H1 (cell line): ENCODE data around the gene CTNND2. TPM values are rescaled to one million over a fixed set of nuclear protein-coding genes. Genes with fewer than 3 reads are reported as not detected.

Experiments
- CTCF ChIA-PET: fragments of 300-600 bp; sonication (Branson Sonifier 250); formaldehyde crosslinking; loops from one replicate; lab custom pipeline; 2021; ENCODE audit not compliant: partially characterized antibody; lab: Charles Lee
- POLR2A ChIA-PET: fragments of 300-600 bp; sonication (Branson Sonifier 250); formaldehyde crosslinking; loops from one replicate; lab custom pipeline; 2021; ENCODE audit warnings: inconsistent platforms; ENCODE audit not compliant: partially characterized antibody; lab: Charles Lee
- DNase-seq, 2 experiments: peaks; one replicate each; pipeline versions ENCODE4 v3.0.0 to v3.0.0-alpha.2; 2010 to 2022; ENCODE audit warnings: low spot score in 2 of 2, low read depth in 1 of 2, mixed read lengths in 1 of 2
- FAIRE-seq: peaks from 2 replicates; lab custom pipeline; 2011; peaks lifted over from hg19 to GRCh38; lab: Jason Lieb, UNC
- H2AFZ ChIP-seq: 2 replicates; pipeline ENCODE4 v1.8.1; 2012; ENCODE audit warnings: low read length, inconsistent platforms
- H2AK5ac ChIP-seq: 2 replicates; pipeline ENCODE4 v1.6.1; 2013; ENCODE audit warnings: low read depth, low read length
- H2BK120ac ChIP-seq: replicated peaks from 2 replicates; pipeline ENCODE3; 2013; ENCODE audit warnings: low read depth, low read length, inconsistent platforms
- H2BK12ac ChIP-seq: 2 replicates; pipeline ENCODE4 v1.6.1; 2013; ENCODE audit warnings: low read depth, low read length
- H2BK15ac ChIP-seq: 2 replicates; pipeline ENCODE4 v1.6.1; 2013; ENCODE audit warnings: low read length
- H2BK20ac ChIP-seq: 2 replicates; pipeline ENCODE4 v1.6.1; 2013; ENCODE audit warnings: low read length
- H2BK5ac ChIP-seq: 2 replicates; pipeline ENCODE4 v1.6.1; 2013; ENCODE audit warnings: low read depth, low read length
- H3K14ac ChIP-seq: 2 replicates; pipeline ENCODE4 v1.6.1; 2013; ENCODE audit warnings: inconsistent platforms; ENCODE audit not compliant: insufficient read length
- H3K18ac ChIP-seq: 2 replicates; pipeline ENCODE4 v1.6.1; 2013; ENCODE audit warnings: low read length; ENCODE audit errors: extremely low read depth
- H3K23ac ChIP-seq: 2 replicates; pipeline ENCODE4 v1.6.1; 2013; ENCODE audit warnings: inconsistent platforms; ENCODE audit not compliant: insufficient read length
- H3K23me2 ChIP-seq: 2 replicates; pipeline ENCODE4 v1.6.1; 2013; ENCODE audit warnings: low read depth, low read length
- H3K27ac ChIP-seq: 2 replicates; pipeline ENCODE4 v1.6.1; 2011; ENCODE audit warnings: low read depth, low read length, inconsistent platforms
- H3K27me3 ChIP-seq, 4 experiments: replicated peaks in 1 of 4; 1 replicate in 1 of 4; 2 replicates in 3 of 4; pipeline versions ENCODE4 v1.6.1 to v1.8.1; 2011 to 2013; ENCODE audit warnings: low read length in 3 of 4, mild to moderate bottlenecking in 3 of 4, inconsistent platforms in 2 of 4, mixed read lengths in 2 of 4, moderate library complexity in 1 of 4; ENCODE audit not compliant: control insufficient read depth in 3 of 4, insufficient read depth in 3 of 4; ENCODE audit errors: extremely low read depth in 1 of 4
- H3K36me3 ChIP-seq, 4 experiments: 2 replicates each; pipeline versions ENCODE4 v1.6.1 to v1.8.1; 2011 to 2013; ENCODE audit warnings: mild to moderate bottlenecking in 4 of 4, low read length in 3 of 4, moderate library complexity in 2 of 4, control low read depth in 1 of 4, inconsistent platforms in 1 of 4; ENCODE audit not compliant: insufficient read depth in 4 of 4, control insufficient read depth in 2 of 4
- H3K4ac ChIP-seq: replicated peaks from 2 replicates; pipeline ENCODE3; 2013; ENCODE audit warnings: low read length, low read depth, mixed read lengths, inconsistent platforms; ENCODE audit not compliant: insufficient read length
- H3K4me1 ChIP-seq, 4 experiments: replicated peaks in 1 of 4; 1 replicate in 1 of 4; 2 replicates in 3 of 4; pipeline versions ENCODE4 v1.6.1 to v1.8.1; 2011 to 2013; ENCODE audit warnings: low read length in 3 of 4, inconsistent platforms in 2 of 4, mixed read lengths in 1 of 4; ENCODE audit not compliant: insufficient read depth in 4 of 4, control insufficient read depth in 3 of 4
- H3K4me2 ChIP-seq, 2 experiments: 2 replicates each; pipeline versions ENCODE4 v1.6.1 to v1.8.1; 2011 to 2013; ENCODE audit warnings: low read depth in 2 of 2, low read length in 2 of 2, control low read depth in 1 of 2, inconsistent platforms in 1 of 2, mild to moderate bottlenecking in 1 of 2; ENCODE audit not compliant: insufficient read depth in 1 of 2
- H3K4me3 ChIP-seq, 4 experiments: fragments of 200-600, 300-600 bp in 1 of 4; sonication (generic), shearing (Covaris generic), sonication (Bioruptor Twin) in 1 of 4; 2 replicates each; pipeline versions ENCODE4 v1.5.1 to v1.8.1; 2011 to 2016; ENCODE audit warnings: low read length in 4 of 4, low read depth in 3 of 4, control low read depth in 2 of 4, inconsistent platforms in 2 of 4, mild to moderate bottlenecking in 2 of 4, mixed read lengths in 1 of 4, moderate library complexity in 1 of 4; ENCODE audit not compliant: insufficient read depth in 2 of 4; ENCODE audit errors: extremely low read depth in 1 of 4
- H3K56ac ChIP-seq: replicated peaks from 2 replicates; pipeline ENCODE3; 2013; ENCODE audit warnings: low read depth, mild to moderate bottlenecking, mixed read lengths, low read length, inconsistent platforms; ENCODE audit not compliant: insufficient read length
- H3K79me1 ChIP-seq: 2 replicates; pipeline ENCODE4 v1.6.1; 2013; ENCODE audit warnings: low read depth, low read length, control low read depth
- H3K79me2 ChIP-seq, 2 experiments: 2 replicates each; pipeline versions ENCODE4 v1.6.1 to v1.8.1; 2012 to 2013; ENCODE audit warnings: low read length in 2 of 2, mild to moderate bottlenecking in 2 of 2, inconsistent platforms in 1 of 2; ENCODE audit not compliant: insufficient read depth in 2 of 2, control insufficient read depth in 1 of 2
- H3K9ac ChIP-seq, 4 experiments: replicated peaks in 1 of 4; 1 replicate in 1 of 4; 2 replicates in 3 of 4; pipeline versions ENCODE4 v1.6.1 to v1.8.1; 2011 to 2013; ENCODE audit warnings: low read depth in 3 of 4, low read length in 3 of 4, control low read depth in 2 of 4, mild to moderate bottlenecking in 2 of 4, moderate library complexity in 2 of 4, inconsistent platforms in 1 of 4; ENCODE audit errors: extremely low read depth in 1 of 4
- H3K9me3 ChIP-seq, 2 experiments: 2 replicates each; pipeline versions ENCODE4 v1.6.1 to v1.8.1; 2012 to 2013; ENCODE audit warnings: mild to moderate bottlenecking in 2 of 2, moderate library complexity in 2 of 2, control low read depth in 1 of 2, inconsistent platforms in 1 of 2, low read depth in 1 of 2, low read length in 1 of 2, mixed read lengths in 1 of 2; ENCODE audit not compliant: insufficient read depth in 2 of 2
- H4K20me1 ChIP-seq, 2 experiments: replicated peaks in 1 of 2; 2 replicates each; pipeline versions ENCODE3 to v1.8.1; 2011 to 2013; ENCODE audit warnings: inconsistent platforms in 2 of 2, low read length in 2 of 2, mild to moderate bottlenecking in 1 of 2; ENCODE audit not compliant: insufficient read depth in 2 of 2, control insufficient read depth in 1 of 2
- H4K5ac ChIP-seq: 2 replicates; pipeline ENCODE4 v1.6.1; 2013; ENCODE audit warnings: low read length, low read depth, mixed read lengths, inconsistent platforms; ENCODE audit not compliant: insufficient read length
- H4K8ac ChIP-seq: 2 replicates; pipeline ENCODE4 v1.8.0; 2013; ENCODE audit warnings: mild to moderate bottlenecking, moderate library complexity, low read length, inconsistent platforms; ENCODE audit not compliant: insufficient read depth; ENCODE audit errors: extremely low read depth
- H4K91ac ChIP-seq: replicated peaks from 2 replicates; pipeline ENCODE3; 2013; ENCODE audit warnings: low read length, mixed read lengths, inconsistent platforms; ENCODE audit not compliant: insufficient read length
- ATF3 ChIP-seq: IDR thresholded peaks from 2 replicates; pipeline ENCODE4 v1.6.1; 2011; ENCODE audit warnings: low read depth, mild to moderate bottlenecking, low read length; ENCODE audit not compliant: insufficient read depth
- E2F6 ChIP-seq: IDR thresholded peaks from 2 replicates; pipeline ENCODE4 v1.6.1; 2012; ENCODE audit warnings: inconsistent platforms
- GTF2F1 ChIP-seq: IDR thresholded peaks from 2 replicates; pipeline ENCODE4 v1.6.1; 2012; ENCODE audit warnings: low read depth, low read length, improper control_type of control experiment, borderline replicate concordance
- MAX ChIP-seq: IDR thresholded peaks from 2 replicates; pipeline ENCODE4 v1.6.1; 2012; ENCODE audit warnings: inconsistent platforms
- RFX5 ChIP-seq: IDR thresholded peaks from 2 replicates; pipeline ENCODE4 v1.6.1; 2011; ENCODE audit warnings: low read depth, low read length, improper control_type of control experiment, borderline replicate concordance
- SIRT6 ChIP-seq: IDR thresholded peaks from one replicate; pipeline ENCODE4 v1.7.1; 2012; ENCODE audit warnings: low read length, inconsistent platforms
- WGBS, 2 experiments: shearing (Covaris generic) in 1 of 2; methylation state at CpG; one replicate each; pipeline versions ENCODE4 v1.1.6 to v1.1.7; 2013 to 2015; ENCODE audit warnings: low lambda C conversion rate in 2 of 2, mixed read lengths in 2 of 2, inconsistent platforms in 1 of 2, low coverage in 1 of 2, missing lambda C conversion rate in 1 of 2; ENCODE audit not compliant: insufficient replicate concordance in 2 of 2, insufficient coverage in 1 of 2, insufficient read length in 1 of 2; ENCODE audit errors: extremely low coverage in 1 of 2, missing lambda C conversion rate in 1 of 2; 5-methylcytosine and 5-hydroxymethylcytosine counted together
- polyA plus RNA-seq, 7 experiments: library from polyadenylated mRNA; depleted of rRNA in 3 of 7; stranded (reverse) in 5 of 7; unstranded in 2 of 7; fragments of >200 nt in 5 of 7; fragments of 200-250 nt in 2 of 7; gene quantifications; 1 replicate in 5 of 7; 2 replicates in 1 of 7; 4 replicates in 1 of 7; pipeline versions ENCODE4 v1.2.1 to v1.2.3, GENCODE V29; 2011 to 2013; ENCODE audit warnings: missing spikeins in 2 of 7, mixed read lengths in 2 of 7
- total RNA-seq: library from RNA; stranded (reverse); fragmentation: NEBNext Ultra II Directional; extraction: Animal tissue kit (Norgen Biotek cat#: 25700); gene quantifications from 2 replicates; pipeline ENCODE4 v1.2.1, GENCODE V29; 2021

Gene CTNND2
- total and polyA plus RNA-seq, 2 of the 8 experiments (the other 6 are each of a cell fraction or from before 2014, with no cell fraction given), result 7.4 to 14.2 TPM

GRCh38 chr5:11180890-11181289 is 723.4 kb downstream of the CTNND2 start:
- Histone ChIP-seq H3K14ac (no peak overlapping the region), H3K79me1 (no peaks in the 10 kb centered on the region), H2BK20ac (no peak overlapping the region), H3K9ac (no peak overlapping the region), H4K5ac (no peak overlapping the region), H4K8ac (no peak overlapping the region), H3K36me3 (no peaks in the 10 kb centered on the region), H3K4me2 (no peak overlapping the region), H2BK15ac (no peak overlapping the region), H2BK5ac (no peak overlapping the region), H2AFZ (no peak overlapping the region), H3K4me3 (no peak overlapping the region), H3K56ac (no peak overlapping the region), H3K9me3 (no peaks in the 10 kb centered on the region), H3K27me3 (no peaks in the 10 kb centered on the region), H4K20me1 (peaks cover 0 to 6% of the 10 kb centered on the region in 2 experiments), H2BK120ac (no peak overlapping the region), H3K23me2 (peaks cover 8% of the 10 kb centered on the region; the same call in 1 of the 2 replicates), H3K18ac (no peak overlapping the region), H2BK12ac (no peak overlapping the region), H3K27ac (no peak overlapping the region), H3K23ac (no peak overlapping the region), H4K91ac (no peak overlapping the region), H3K4me1 (no peaks in the 10 kb centered on the region), H2AK5ac (no peak overlapping the region), H3K79me2 (no peaks in the 10 kb centered on the region), H3K4ac (no peak overlapping the region)
- TF ChIP-seq GTF2F1 (no peak), SIRT6 (no peak), RFX5 (no peak), ATF3 (no peak), E2F6 (no peak), MAX (no peak)
- 90% methylated on average over 6 of the region's 6 CpGs; no CpG with 5 or more reads in 1 of the 2 experiments for WGBS, 2 experiments
- CTCF ChIA-PET, result interaction anchor here (0.8 to 1.3 kb wide), 7 partner anchors 9 to 192 kb away, joined by 3 to 4 read pairs (median 3); no protein-coding TSS in a partner anchor
- no peak for FAIRE-seq
- POLR2A ChIA-PET, result no interaction called here
- DNase-seq, result no peak
